DOHH2 (cell line): ENCODE measurements around the gene APOBEC3G.
"Not testable (repeated sequence)": the region's sequence is repeated elsewhere in the genome, so short reads cannot be mapped to it uniquely, and the experiment has no call there.

ENCODE experiments used
- H3F3A ChIP-seq: fragments of 200-600 bp; sonication (generic), shearing (Covaris generic); 2 replicates; pipeline ENCODE4 v1.6.0; 2016; ENCODE audit warnings: antibody characterized with exemption, mild to moderate bottlenecking; ENCODE audit not compliant: control insufficient read depth, insufficient read depth
- H3K27ac ChIP-seq: fragments of 200-600 bp; sonication (generic); 2 replicates; pipeline ENCODE4 v1.5.1; 2014; ENCODE audit warnings: low read depth, mild to moderate bottlenecking, low read length, moderate library complexity
- H3K27me3 ChIP-seq: fragments of 200-600 bp; sonication (generic); 2 replicates; pipeline ENCODE4 v1.6.1; 2014; ENCODE audit warnings: mild to moderate bottlenecking, low read length, mixed read lengths; ENCODE audit not compliant: control insufficient read depth
- H3K36me3 ChIP-seq: fragments of 200-600 bp; sonication (generic); 2 replicates; pipeline ENCODE4 v1.6.1; 2014; ENCODE audit warnings: mild to moderate bottlenecking, low read length, moderate library complexity, mixed read lengths; ENCODE audit not compliant: control insufficient read depth
- H3K4me1 ChIP-seq: fragments of 200-600 bp; sonication (generic); 2 replicates; pipeline ENCODE4 v1.6.1; 2014; ENCODE audit warnings: mild to moderate bottlenecking, low read length, mixed read lengths; ENCODE audit not compliant: control insufficient read depth
- H3K4me2 ChIP-seq: fragments of 200-600 bp; sonication (generic); 2 replicates; pipeline ENCODE4 v1.6.0; 2014; ENCODE audit warnings: mild to moderate bottlenecking, low read length, moderate library complexity
- H3K4me3 ChIP-seq: fragments of 200-600 bp; sonication (generic); 2 replicates; pipeline ENCODE4 v1.5.1; 2014; ENCODE audit warnings: mild to moderate bottlenecking, low read length, mixed read lengths
- H3K79me2 ChIP-seq: fragments of 200-600 bp; sonication (generic); 2 replicates; pipeline ENCODE4 v1.6.1; 2014; ENCODE audit warnings: mild to moderate bottlenecking, low read length, mixed read lengths; ENCODE audit not compliant: control insufficient read depth
- H3K9me2 ChIP-seq: fragments of 200-600 bp; sonication (generic); replicated peaks from 2 replicates; pipeline ENCODE4 v1.6.1; 2014; ENCODE audit warnings: mild to moderate bottlenecking, low read length, mixed read lengths; ENCODE audit not compliant: control insufficient read depth
- H3K9me3 ChIP-seq: fragments of 200-600 bp; sonication (generic); 2 replicates; pipeline ENCODE4 v1.6.1; 2014; ENCODE audit warnings: antibody characterized with exemption, low read length, mixed read lengths; ENCODE audit not compliant: control insufficient read depth, insufficient read depth
- H4K20me1 ChIP-seq: fragments of 200-600 bp; sonication (generic); 2 replicates; pipeline ENCODE4 v1.6.0; 2014; ENCODE audit warnings: low read depth, mild to moderate bottlenecking, antibody characterized with exemption, low read length, moderate library complexity; ENCODE audit not compliant: control insufficient read depth, insufficient read depth
- EZH2phosphoT487 ChIP-seq: fragments of 200-600 bp; sonication (generic); IDR thresholded peaks from 2 replicates; pipeline ENCODE4 v1.6.1; 2017; ENCODE audit warnings: borderline replicate concordance, mild to moderate bottlenecking, antibody characterized with exemption, low read length, moderate library complexity, mixed read lengths
- TF ChIP-seq, protein P1 (sequence below): fragments of 200-600 bp; sonication (generic); IDR thresholded peaks from one replicate; pipeline ENCODE4 v1.5.1; 2014; ENCODE audit warnings: antibody characterized with exemption, mild to moderate bottlenecking, low read depth, low read length; ENCODE audit not compliant: poor library complexity, severe bottlenecking

Gene APOBEC3G

DNA sequence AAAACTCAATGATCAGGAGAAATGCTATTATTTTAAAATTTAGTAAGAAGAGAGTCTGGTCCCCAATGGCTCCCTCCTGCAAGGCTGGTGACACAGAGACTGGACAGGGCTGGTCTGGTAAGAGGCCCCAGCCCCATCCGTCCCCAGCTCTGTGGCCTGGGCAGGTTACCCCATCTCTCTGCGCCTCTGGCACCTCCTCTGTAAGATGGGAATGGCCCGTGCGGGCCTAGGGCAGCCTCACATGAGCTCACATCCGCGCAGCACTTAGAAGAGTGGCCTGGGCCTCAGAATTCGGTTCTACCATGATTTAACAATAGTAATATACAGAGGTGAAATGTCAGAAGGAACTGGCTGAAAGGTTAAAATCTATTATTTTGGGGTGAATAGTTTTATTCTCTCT, 35.2 kb upstream of the APOBEC3G start:
- Histone ChIP-seq H3K4me2 (peak overlapping the region; percentile 67), H3K4me3 (no peak overlapping the region), H3K79me2 (no peaks in the 10 kb centered on the region; the same call in 1 of the 2 replicates), H4K20me1 (no peaks in the 10 kb centered on the region), H3F3A (no peaks in the 10 kb centered on the region), H3K4me1 (peaks cover 26% of the 10 kb centered on the region), H3K27ac (no peak overlapping the region), H3K9me3 (no peaks in the 10 kb centered on the region), H3K9me2 (no peaks in the 10 kb centered on the region), H3K27me3 (no peaks in the 10 kb centered on the region), H3K36me3 (no peaks in the 10 kb centered on the region)
- TF ChIP-seq, protein P1, sequence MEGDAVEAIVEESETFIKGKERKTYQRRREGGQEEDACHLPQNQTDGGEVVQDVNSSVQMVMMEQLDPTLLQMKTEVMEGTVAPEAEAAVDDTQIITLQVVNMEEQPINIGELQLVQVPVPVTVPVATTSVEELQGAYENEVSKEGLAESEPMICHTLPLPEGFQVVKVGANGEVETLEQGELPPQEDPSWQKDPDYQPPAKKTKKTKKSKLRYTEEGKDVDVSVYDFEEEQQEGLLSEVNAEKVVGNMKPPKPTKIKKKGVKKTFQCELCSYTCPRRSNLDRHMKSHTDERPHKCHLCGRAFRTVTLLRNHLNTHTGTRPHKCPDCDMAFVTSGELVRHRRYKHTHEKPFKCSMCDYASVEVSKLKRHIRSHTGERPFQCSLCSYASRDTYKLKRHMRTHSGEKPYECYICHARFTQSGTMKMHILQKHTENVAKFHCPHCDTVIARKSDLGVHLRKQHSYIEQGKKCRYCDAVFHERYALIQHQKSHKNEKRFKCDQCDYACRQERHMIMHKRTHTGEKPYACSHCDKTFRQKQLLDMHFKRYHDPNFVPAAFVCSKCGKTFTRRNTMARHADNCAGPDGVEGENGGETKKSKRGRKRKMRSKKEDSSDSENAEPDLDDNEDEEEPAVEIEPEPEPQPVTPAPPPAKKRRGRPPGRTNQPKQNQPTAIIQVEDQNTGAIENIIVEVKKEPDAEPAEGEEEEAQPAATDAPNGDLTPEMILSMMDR: no peak
- no peak for TF ChIP-seq EZH2phosphoT487

DNA sequence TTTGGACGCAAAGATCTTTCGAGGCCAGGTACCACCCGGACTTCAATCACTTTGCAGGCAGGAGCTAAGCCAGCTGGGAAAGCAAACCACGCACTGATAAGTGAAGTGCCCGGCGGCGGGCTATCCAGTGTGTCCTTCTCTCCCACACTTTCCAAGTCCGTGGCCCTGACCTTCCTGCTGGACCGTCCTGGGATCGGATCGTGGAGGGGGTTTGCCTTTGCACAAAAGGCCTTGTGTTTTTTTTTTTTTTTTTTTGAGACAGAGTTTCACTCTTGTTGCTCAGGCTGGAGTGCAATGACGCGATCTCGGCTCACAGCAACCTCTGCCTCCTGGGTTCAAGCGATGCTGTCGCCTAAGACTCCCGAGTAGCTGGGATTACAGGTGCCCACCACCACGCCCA, 34.0 kb upstream of the APOBEC3G start:
- not testable (repeated sequence) for H3K27me3 ChIP-seq, H3K4me2 ChIP-seq, H3K4me3 ChIP-seq, H3K9me2 ChIP-seq, H4K20me1 ChIP-seq, H3K36me3 ChIP-seq, H3K27ac ChIP-seq, H3F3A ChIP-seq, H3K79me2 ChIP-seq, H3K9me3 ChIP-seq
- H3K4me1 ChIP-seq: peaks cover 26% of the 10 kb centered on the region

DNA sequence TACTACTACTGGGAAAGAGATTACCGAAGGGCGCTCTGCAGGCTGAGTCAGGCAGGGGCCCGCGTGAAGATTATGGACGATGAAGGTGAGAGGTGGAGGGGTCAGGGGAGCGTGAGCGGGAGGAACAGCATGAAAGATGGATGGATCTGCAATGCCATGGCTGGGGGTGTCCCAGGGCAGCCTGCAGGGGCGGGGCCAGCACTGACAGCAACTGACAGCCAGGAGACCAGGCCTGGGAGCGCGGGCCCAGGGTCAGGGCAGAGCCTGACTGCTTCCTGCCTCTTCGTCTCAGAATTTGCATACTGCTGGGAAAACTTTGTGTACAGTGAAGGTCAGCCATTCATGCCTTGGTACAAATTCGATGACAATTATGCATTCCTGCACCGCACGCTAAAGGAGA, 31.9 kb upstream of the APOBEC3G start:
- H3F3A ChIP-seq, H3K9me2 ChIP-seq, H3K4me2 ChIP-seq, H4K20me1 ChIP-seq, H3K79me2 ChIP-seq, H3K36me3 ChIP-seq, H3K9me3 ChIP-seq, H3K27me3 ChIP-seq, H3K4me3 ChIP-seq, H3K27ac ChIP-seq: not testable (repeated sequence)
- peaks cover 19% of the 10 kb centered on the region for H3K4me1 ChIP-seq

DNA sequence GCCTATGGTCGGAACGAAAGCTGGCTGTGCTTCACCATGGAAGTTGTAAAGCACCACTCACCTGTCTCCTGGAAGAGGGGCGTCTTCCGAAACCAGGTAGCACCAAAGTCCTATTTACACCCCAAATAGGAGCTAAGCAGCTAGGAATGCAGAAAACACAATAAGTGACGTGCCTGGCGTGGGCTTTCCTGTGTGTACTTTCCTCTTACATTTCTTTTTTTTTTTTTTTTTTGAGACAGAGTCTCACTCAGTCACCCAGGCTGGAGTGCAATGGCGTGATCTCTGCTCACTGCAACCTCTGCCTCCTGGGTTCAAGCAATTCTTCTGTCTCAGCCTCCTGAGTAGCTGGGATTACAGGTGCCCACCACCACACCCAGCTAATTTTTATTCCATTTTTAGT, 27.6 kb upstream of the APOBEC3G start:
- not testable (repeated sequence) for H3F3A ChIP-seq, H3K27ac ChIP-seq, H3K79me2 ChIP-seq

DNA sequence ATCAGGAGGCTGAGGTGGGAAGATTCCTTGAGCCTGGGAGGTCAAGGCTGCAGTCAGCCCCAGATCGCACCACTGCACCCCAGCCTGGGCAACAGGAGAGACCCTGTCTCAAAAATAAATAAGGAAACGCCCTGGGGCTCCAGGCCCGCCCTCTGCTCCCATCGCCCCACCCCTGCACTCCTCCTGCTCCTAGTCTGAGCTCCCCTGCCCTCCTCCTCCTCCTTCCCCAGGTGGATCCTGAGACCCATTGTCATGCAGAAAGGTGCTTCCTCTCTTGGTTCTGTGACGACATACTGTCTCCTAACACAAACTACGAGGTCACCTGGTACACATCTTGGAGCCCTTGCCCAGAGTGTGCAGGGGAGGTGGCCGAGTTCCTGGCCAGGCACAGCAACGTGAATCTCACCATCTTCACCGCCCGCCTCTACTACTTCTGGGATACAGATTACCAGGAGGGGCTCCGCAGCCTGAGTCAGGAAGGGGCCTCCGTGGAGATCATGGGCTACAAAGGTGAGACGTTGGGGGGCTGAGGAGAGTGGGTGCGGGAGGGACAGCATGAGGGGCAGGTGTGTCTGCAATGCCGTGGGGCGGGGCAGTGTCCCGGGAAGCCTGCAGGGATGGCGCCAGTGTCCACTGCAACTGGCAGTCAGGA, 25.1 kb upstream of the APOBEC3G start:
- H3K9me3 ChIP-seq, H3K36me3 ChIP-seq, H3K27me3 ChIP-seq, H3F3A ChIP-seq, H3K4me3 ChIP-seq, H4K20me1 ChIP-seq, H3K27ac ChIP-seq, H3K9me2 ChIP-seq, H3K4me2 ChIP-seq, H3K79me2 ChIP-seq: not testable (repeated sequence)
- peaks cover 10% of the 10 kb centered on the region for H3K4me1 ChIP-seq

More for the DNA sequence above, 27.6 kb upstream of the APOBEC3G start:
- not testable (repeated sequence) for H3K27me3 ChIP-seq, H3K4me3 ChIP-seq, H3K4me2 ChIP-seq, H3K36me3 ChIP-seq, H4K20me1 ChIP-seq, H3K9me3 ChIP-seq, H3K9me2 ChIP-seq, H3K4me1 ChIP-seq
